Placental pericyte (primary cell): Measurements from ENCODE around the gene SBNO2. TPM values are rescaled to one million over a fixed set of nuclear protein-coding genes. Genes with fewer than 3 reads are reported as not detected.

Experiments used
- total RNA-seq: library from RNA; depleted of rRNA; stranded (reverse); fragments of >200 nt; gene quantifications from 2 replicates; pipeline ENCODE4 v1.2.3, GENCODE V29; 2012

SBNO2 gene
- 58.4 and 77.7 TPM in 2 replicates for total RNA-seq

DNA sequence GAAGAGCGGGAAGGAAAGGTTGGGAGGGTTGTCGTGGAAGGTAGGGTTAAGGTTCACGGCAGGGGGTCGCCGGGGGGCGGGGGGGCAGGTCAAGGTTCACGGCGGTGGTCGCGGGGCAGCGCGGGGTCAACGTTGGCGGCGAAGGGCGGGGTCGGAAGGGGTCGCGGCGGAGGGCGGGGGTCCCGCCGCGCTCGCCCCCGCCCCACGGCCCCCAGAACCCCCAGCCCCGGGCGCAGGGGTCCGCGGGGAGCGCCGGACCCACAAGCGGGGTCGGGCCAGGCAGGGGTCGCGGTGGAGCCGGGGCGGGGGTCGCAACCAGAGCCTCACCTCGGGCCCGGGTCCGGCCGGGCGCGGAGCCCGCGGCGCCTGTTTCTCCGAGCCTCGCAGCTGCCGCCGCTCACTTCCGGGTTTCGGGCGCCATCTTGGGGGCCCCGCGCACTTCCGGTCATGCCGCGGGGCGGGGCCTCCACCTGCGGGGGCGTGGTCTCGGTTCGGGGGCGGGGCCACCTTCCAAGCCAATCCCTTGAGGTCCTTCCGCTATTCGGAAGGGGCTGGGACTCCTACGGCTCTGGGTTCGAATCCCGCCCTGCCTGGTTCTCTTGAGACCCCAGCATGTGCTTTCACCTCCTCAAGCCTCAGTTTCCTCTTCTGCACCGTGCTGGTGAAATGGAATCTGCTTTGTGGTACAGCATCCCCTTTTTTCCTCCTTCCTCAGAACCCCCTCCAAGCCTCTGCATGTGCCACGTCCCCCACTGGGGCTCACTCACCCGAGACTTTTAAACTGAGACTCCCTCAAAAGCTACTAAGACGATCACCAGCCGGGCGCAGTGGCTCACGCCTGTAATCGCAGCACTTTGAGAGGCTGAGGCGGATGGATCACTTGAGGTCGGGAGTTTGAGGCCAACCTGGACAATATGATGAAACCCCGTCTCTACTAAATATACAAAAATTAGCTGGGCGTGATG is at the start of gene SBNO2:
Gene SBNO2, minus strand, starts transcription at position 424 of the 965 bp plus-strand sequence. CDS start 19,992 bp downstream, outside the sequence.

DNA sequence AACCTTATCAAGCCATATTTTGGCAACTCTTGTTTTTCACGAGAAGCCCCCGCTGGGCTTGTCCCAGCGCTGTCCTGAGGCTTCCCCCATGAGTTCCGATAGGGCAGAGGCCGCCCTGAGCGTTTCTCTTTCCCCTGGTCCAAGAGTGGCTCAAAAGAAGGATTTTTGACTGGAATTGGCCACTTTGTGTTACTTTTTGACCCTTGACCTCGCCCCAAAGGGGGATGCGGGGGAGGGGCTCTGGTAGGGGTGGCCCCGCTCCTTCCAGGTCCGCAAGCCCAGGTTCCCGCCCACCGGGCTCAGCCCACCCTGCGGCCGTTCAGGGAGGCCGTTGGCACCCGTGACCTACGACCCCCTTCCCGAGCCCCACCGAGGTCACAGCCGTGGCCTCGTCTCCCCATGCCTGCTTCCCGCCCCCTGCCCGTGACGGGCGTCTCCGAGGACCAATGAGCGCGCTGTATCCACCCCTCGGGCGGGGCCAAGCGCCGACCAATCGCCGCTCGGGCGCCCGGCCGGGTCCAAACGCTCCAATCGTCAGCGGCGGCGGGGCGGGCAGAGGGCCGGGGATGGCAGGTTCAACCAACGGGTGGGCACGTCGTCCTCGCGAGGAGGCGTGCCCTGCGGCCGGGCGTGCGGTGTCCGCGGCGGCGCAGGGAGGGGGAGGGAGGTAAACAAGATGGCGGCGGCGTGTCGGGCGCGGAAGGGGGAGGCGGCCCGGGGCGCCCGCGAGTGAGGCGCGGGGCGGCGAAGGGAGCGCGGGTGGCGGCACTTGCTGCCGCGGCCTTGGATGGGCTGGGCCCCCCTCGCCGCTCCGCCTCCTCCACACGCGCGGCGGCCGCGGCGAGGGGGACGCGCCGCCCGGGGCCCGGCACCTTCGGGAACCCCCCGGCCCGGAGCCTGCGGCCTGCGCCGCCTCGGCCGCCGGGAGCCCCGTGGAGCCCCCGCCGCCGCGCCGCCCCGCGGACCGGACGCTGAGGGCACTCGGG is 31.3 kb upstream of the SBNO2 start, which contains the start of gene STK11:
Gene STK11, plus strand, starts transcription at position 665 of the 986 bp plus-strand sequence. CDS start 1,136 bp downstream, outside the sequence.

DNA sequence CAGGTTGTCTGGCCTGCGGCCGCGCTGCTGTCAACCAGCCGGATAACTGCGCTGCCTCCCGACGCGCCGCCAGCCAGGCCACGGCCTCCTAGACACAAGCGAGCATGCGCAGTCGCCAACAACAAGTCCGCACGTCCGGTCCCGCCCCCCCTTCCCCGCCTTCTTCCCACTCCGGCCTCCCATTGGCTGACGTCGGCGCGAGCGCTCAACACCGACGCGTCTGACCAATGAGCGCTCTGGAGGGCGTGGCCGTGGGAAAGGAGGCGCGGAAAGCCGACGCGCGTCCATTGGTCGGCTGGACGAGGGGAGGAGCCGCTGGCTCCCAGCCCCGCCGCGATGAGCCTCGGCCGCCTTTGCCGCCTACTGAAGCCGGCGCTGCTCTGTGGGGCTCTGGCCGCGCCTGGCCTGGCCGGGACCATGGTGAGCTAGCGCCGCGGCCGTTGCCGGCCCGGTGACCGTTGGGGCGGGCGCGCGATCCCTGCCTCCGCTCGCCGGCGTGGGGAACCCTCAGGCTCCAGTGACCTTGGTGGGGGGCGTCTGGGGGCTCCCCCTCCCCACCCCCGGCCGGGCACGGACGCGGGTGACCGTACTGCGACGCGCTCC is 70.3 kb downstream of the SBNO2 start, which contains the start of gene GPX4:
Gene GPX4, plus strand, starts transcription at position 287 of the 603 bp plus-strand sequence. Its CDS starts 50 bp downstream, at position 337.

DNA sequence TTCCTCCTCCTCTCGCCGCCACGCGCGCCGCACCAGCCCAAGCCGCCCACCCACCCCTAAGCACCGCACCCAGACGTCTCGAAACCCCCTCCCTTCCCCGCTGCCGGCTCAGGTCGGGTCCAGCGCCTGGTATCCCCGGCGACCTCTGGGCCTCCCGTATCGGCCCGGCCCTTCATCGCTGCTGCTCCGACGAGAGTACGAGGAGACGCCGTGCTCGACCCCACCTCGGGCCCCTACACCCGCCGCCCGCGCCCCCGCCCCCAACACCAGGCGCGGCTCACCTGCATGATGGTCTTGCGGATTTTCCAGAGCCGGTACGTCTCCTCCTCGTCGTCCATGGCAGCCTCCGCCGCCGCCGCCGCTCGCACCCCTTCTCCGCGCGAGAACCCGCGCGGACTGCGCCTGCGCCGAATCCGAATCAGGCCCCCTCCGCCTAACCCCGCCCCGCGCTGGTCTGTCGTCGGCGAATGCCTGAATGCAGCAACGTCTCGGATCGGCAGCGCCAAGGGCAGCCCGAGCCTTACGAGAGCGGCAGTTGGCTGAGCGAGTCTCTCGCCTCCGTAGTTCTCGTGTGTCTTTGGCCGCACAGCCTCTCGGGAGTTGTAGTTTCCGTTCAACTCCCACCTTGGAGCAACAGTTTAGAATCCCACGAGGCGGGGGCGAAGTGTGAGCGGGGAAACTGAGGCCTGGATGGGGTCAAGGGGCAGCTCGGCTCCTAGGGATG is 78.9 kb downstream of the SBNO2 start, which contains the start of gene POLR2E:
Gene POLR2E, minus strand, starts transcription at position 398 of the 724 bp plus-strand sequence. Its CDS starts 60 bp downstream, at position 338.

GRCh38 chr19:1066748-1067340 is 107.2 kb downstream of the SBNO2 start, which contains the start of gene ARHGAP45:
Gene ARHGAP45, plus strand, starts transcription at chr19:1067167. Its CDS starts 239 bp downstream, at chr19:1067406.

Other genes with a start within 250 kb of the SBNO2 start
- gene ARID3A, start 248.2 kb downstream of the SBNO2 start, total RNA-seq: 83.9 and 112 TPM in 2 replicates
- gene WDR18, start 189.9 kb downstream of the SBNO2 start, total RNA-seq: 55.7 and 58.2 TPM in 2 replicates
- gene GRIN3B, start 173.8 kb downstream of the SBNO2 start, total RNA-seq: 0.14 and 0.66 TPM in 2 replicates
- 119 and 132 TPM in 2 replicates for gene TMEM259, start 153.1 kb downstream of the SBNO2 start, total RNA-seq
- gene RNU6-2, start 152.7 kb downstream of the SBNO2 start, total RNA-seq: not detected in 2 replicates
- gene CNN2, start 147.7 kb downstream of the SBNO2 start, total RNA-seq: 541 and 553 TPM in 2 replicates
- gene ABCA7, start 134.2 kb downstream of the SBNO2 start, total RNA-seq: 18.0 and 19.0 TPM in 2 replicates
- 1.7 and 3.5 TPM in 2 replicates for gene ARHGAP45, start 107.1 kb downstream of the SBNO2 start, total RNA-seq
- 111 and 123 TPM in 2 replicates for gene POLR2E, start 78.9 kb downstream of the SBNO2 start, total RNA-seq
- gene GPX4, start 70.3 kb downstream of the SBNO2 start, total RNA-seq: 150 and 588 TPM in 2 replicates
- gene STK11, start 31.5 kb upstream of the SBNO2 start, total RNA-seq: 107 and 110 TPM in 2 replicates
- gene CBARP, start 63.7 kb upstream of the SBNO2 start, total RNA-seq: 5.7 and 6.8 TPM in 2 replicates
- 17.2 and 25.2 TPM in 2 replicates for gene ATP5F1D, start 67.5 kb upstream of the SBNO2 start, total RNA-seq
- gene MIDN, start 74.3 kb upstream of the SBNO2 start, total RNA-seq: 28.2 TPM in 2 replicates
- 199 and 402 TPM in 2 replicates for gene CIRBP, start 95.1 kb upstream of the SBNO2 start, total RNA-seq
- 21.4 and 27.6 TPM in 2 replicates for gene FAM174C, start 101.3 kb upstream of the SBNO2 start, total RNA-seq
- gene EFNA2, start 111.6 kb upstream of the SBNO2 start, total RNA-seq: not detected in 2 replicates
- 57.3 and 87.5 TPM in 2 replicates for gene NDUFS7, start 209.6 kb upstream of the SBNO2 start, total RNA-seq
- 35.0 and 41.1 TPM in 2 replicates for gene GAMT, start 227.3 kb upstream of the SBNO2 start, total RNA-seq
- 43.3 and 77.6 TPM in 2 replicates for gene DAZAP1, start 233.3 kb upstream of the SBNO2 start, total RNA-seq